ENCODE data around the gene FAM187B. TPM values are rescaled to one million over a fixed set of nuclear protein-coding genes. Genes with fewer than 3 reads are reported as not detected.

The FAM187B gene
- total RNA-seq, 4 donors from 2014 or later: not detected

DNA sequence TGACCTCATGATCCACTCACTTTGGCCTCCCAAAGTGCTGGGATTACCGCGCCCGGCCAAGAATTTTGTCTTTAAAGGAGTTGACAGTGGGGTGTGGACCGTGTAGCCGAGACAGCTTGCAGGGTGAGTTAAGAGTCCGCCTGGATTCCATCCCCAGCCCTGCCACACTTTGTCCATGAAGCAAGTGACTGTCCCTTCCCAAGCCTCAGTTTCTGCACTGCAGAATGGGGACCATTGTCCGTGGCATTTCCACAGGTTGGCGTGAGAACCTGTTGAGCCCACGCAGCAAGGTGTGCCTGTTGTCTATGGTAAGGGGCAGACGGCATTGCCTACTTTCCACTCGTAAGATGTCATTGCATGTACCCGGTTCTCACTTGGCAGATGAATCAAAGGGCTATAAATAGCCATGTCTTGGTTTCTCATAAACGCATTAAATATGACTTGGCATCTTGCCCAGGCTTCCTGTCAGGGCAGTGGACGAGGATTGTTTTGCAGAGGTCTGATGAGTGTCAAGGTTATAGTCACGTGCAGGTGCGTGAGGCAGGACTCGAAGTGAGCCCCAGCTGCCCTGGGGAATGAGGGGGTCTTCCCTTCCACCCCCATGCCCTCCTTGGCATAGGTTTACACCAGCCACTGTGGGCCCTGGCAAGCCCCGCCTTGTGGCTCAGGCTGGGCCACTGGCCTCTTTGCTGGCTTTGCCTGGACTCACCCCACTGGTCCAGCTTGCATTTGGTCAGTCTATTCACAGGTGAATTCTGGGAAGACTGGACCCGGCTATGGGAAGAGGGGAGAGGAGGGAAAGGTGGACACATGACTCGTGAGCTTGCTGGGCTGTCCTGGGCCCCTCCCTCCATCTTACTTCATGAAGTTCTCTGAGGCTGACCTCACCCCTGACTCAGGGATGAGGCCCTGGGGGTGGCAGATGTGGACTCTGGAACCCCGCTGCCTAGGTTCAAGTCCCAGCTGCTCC is 14.6 kb downstream of the FAM187B start:
- no peak overlapping the region for H3K4me3 ChIP-seq
- no peaks in the 10 kb centered on the region for H3K36me3 ChIP-seq
- DNase-seq (peak; percentile 62 to 66), ATAC-seq (peak; percentile 82 to 91)
- in situ Hi-C loops (cut with MboI; ENCODE audit: low sequenced_read_pairs in 4 of 4): no loop called here
- H3K27me3 ChIP-seq: no peaks in the 10 kb centered on the region
- peak in 1 of 2 donors; percentile 42 for TF ChIP-seq POLR2A (IDR thresholded peaks at IDR 0.05)
- TF ChIP-seq, protein P1, sequence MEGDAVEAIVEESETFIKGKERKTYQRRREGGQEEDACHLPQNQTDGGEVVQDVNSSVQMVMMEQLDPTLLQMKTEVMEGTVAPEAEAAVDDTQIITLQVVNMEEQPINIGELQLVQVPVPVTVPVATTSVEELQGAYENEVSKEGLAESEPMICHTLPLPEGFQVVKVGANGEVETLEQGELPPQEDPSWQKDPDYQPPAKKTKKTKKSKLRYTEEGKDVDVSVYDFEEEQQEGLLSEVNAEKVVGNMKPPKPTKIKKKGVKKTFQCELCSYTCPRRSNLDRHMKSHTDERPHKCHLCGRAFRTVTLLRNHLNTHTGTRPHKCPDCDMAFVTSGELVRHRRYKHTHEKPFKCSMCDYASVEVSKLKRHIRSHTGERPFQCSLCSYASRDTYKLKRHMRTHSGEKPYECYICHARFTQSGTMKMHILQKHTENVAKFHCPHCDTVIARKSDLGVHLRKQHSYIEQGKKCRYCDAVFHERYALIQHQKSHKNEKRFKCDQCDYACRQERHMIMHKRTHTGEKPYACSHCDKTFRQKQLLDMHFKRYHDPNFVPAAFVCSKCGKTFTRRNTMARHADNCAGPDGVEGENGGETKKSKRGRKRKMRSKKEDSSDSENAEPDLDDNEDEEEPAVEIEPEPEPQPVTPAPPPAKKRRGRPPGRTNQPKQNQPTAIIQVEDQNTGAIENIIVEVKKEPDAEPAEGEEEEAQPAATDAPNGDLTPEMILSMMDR (IDR thresholded peaks at IDR 0.05 in 4 of 5, conservative IDR thresholded peaks at IDR 0.05 in 1 of 5): no peak
- H3K4me1 ChIP-seq: peaks cover 12 to 19% of the 10 kb centered on the region in 2 donors
- H3K9me3 ChIP-seq: no peaks in the 10 kb centered on the region
- H3K27ac ChIP-seq: peak overlapping the region; percentile 65 to 79 (median 78)
- intact Hi-C loops (cut with DNase I; ENCODE audit: low total_unique reads): loop anchor here (2.0 kb wide), 1 partner anchor 55 kb away; the partner anchor contains the start of gene USF2

DNA sequence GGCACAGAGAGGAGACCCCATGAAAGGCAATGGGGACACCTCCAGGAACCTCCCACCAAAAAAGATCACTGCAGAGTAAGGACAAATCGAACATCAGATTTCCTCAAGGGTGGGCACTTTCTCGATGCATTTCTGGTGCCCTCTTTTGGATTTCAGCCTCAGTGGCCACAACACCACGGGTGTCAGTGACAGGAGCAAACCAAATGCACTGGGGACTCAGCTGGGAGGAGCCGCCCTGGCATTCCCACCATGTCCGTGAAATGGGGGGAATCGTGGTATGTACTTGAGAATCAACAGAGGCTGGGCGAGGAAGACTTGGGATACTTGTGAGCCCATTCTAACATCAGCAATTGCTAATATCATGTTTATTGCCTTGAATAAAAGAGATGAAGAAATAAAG is 16.3 kb downstream of the FAM187B start:
- DNase-seq: no peak
- H3K27me3 ChIP-seq: no peaks in the 10 kb centered on the region
- H3K9me3 ChIP-seq: no peaks in the 10 kb centered on the region
- in situ Hi-C loops (cut with MboI; ENCODE audit: low sequenced_read_pairs in 4 of 4) (no loop called here), intact Hi-C loops (cut with DNase I; ENCODE audit: low total_unique reads) (no loop called here)
- no peaks in the 10 kb centered on the region for H3K36me3 ChIP-seq
- H3K4me1 ChIP-seq: peaks cover 12 to 19% of the 10 kb centered on the region in 2 donors
- no peak overlapping the region for H3K4me3 ChIP-seq
- no peak for ATAC-seq
- TF ChIP-seq, protein P1 (IDR thresholded peaks at IDR 0.05 in 4 of 5, conservative IDR thresholded peaks at IDR 0.05 in 1 of 5): no peak
- no peak for TF ChIP-seq POLR2A (IDR thresholded peaks at IDR 0.05)
- peak overlapping the region; percentile 39 to 79 (median 78) for H3K27ac ChIP-seq

DNA sequence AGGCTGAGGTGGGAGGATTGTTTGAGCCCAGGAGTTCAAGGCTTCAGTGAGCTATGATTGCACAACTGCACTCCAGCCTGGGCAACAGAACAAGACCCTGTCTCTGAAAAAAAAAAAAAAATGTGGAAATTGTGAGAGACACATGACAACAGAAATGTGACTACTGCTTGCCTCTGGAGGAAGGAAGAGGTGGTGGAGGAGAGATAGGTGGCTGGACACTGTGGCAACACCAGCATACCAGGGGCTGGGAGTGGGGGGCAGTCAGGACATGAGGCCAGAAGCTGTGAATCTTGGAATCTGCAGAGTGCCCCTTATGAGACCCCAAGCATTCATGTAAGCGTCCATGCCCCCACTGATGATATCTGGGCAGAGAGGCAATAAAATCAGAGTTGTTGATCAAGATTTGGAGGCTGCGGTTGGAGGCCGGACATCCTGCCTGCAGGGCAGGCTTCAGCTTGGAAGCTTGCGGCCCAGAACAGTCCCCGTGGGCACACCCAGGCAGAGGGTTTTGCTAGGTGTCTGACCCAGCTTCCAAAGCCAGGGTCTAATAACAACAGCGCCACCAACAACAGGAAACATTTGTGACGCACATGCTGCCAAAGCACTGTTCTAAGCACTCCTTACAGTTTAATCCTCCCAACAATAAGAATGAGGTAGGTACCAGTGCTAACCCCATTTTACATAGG is 16.9 kb downstream of the FAM187B start:
- peak; percentile 4 to 41 for TF ChIP-seq POLR2A (IDR thresholded peaks at IDR 0.05)
- TF ChIP-seq, protein P1 (IDR thresholded peaks at IDR 0.05 in 4 of 5, conservative IDR thresholded peaks at IDR 0.05 in 1 of 5): no peak
- intact Hi-C loops (cut with DNase I; ENCODE audit: low total_unique reads): no loop called here
- H3K36me3 ChIP-seq: no peaks in the 10 kb centered on the region
- in situ Hi-C loops (cut with MboI; ENCODE audit: low sequenced_read_pairs in 4 of 4): no loop called here
- peak overlapping the region; percentile 41 to 79 (median 78) for H3K27ac ChIP-seq
- ATAC-seq (peak; percentile 49 to 64), DNase-seq (peak; percentile 22 to 52)
- no peaks in the 10 kb centered on the region for H3K9me3 ChIP-seq
- no peaks in the 10 kb centered on the region for H3K27me3 ChIP-seq
- no peak overlapping the region for H3K4me3 ChIP-seq
- peaks cover 12 to 19% of the 10 kb centered on the region in 2 donors for H3K4me1 ChIP-seq

DNA sequence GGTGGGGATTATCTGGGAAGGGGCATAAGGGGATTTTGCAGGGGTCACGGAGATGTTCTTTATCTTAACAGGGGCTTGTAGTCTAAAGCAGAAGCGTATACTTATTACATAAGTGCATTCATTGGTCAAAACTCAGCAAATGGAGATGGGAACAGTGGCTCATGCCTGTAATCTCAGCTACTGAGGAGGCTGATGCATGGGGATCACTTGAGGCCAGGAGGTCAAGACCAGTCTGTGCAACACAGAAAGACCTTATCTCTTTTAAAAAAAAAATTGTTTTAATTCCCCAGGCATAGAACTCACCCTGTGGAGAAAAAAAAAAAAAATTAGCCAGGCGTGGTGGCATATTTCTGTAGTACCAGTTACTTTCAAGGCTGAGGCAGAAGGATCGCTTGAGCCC is 18.9 kb downstream of the FAM187B start:
- in situ Hi-C loops (cut with MboI; ENCODE audit: low sequenced_read_pairs in 4 of 4) (no loop called here), intact Hi-C loops (cut with DNase I; ENCODE audit: low total_unique reads) (no loop called here)
- DNase-seq (no peak), ATAC-seq (no peak)
- Histone ChIP-seq H3K27me3 (no peaks in the 10 kb centered on the region), H3K4me3 (no peak overlapping the region), H3K4me1 (peaks cover 12 to 15% of the 10 kb centered on the region in 2 donors), H3K27ac (no peak overlapping the region), H3K36me3 (no peaks in the 10 kb centered on the region), H3K9me3 (no peaks in the 10 kb centered on the region)
- no peak for TF ChIP-seq POLR2A (IDR thresholded peaks at IDR 0.05)
- TF ChIP-seq, protein P1 (IDR thresholded peaks at IDR 0.05 in 4 of 5, conservative IDR thresholded peaks at IDR 0.05 in 1 of 5): no peak
